Coronary artery (tissue), 2 donors: ENCODE measurements around the gene PARP12.

ENCODE experiments used
- DNase-seq: peaks from one replicate; pipeline ENCODE4 v3.0.0-alpha.2; 2017; ENCODE audit warnings: low spot score
- H3K27ac ChIP-seq, 2 donors: fragments of 200-600 bp; sonication (generic); one replicate each; pipeline ENCODE4 v1.5.1; 2016 to 2019
- H3K4me3 ChIP-seq: fragments of 200-600 bp; sonication (generic); 2 replicates; pipeline ENCODE4 v1.5.1; 2016; ENCODE audit warnings: mild to moderate bottlenecking, moderate library complexity
- CTCF ChIP-seq: fragments of 200-600 bp; sonication (generic); IDR thresholded peaks from one replicate; pipeline ENCODE4 v1.5.1; 2019; ENCODE audit warnings: antibody characterized with exemption

PARP12 gene

GRCh38 chr7:140069298-140069949, 6.7 kb upstream of the PARP12 start:
- DNase-seq: no peak
- Histone ChIP-seq H3K27ac (no peak overlapping the region), H3K4me3 (no peak overlapping the region)

GRCh38 chr7:140068033-140068432, 5.3 kb upstream of the PARP12 start:
- DNase-seq: no peak
- TF ChIP-seq CTCF: no peak
- Histone ChIP-seq H3K27ac (no peak overlapping the region), H3K4me3 (no peak overlapping the region)

More at GRCh38 chr7:140069298-140069949, 6.7 kb upstream of the PARP12 start:
- no peak for TF ChIP-seq CTCF

GRCh38 chr7:140067052-140067451, 4.3 kb upstream of the PARP12 start:
- Histone ChIP-seq H3K4me3 (no peak overlapping the region), H3K27ac (no peak overlapping the region)
- DNase-seq: no peak
- no peak for TF ChIP-seq CTCF

- peak overlapping the region; percentile 82 for H3K4me3 ChIP-seq
- peak overlapping the region; percentile 84 to 86 for H3K27ac ChIP-seq
- TF ChIP-seq CTCF: no peak
- DNase-seq: no peak
Measured at GRCh38 chr7:140062118-140062527, 628 bp downstream of the PARP12 start.

- DNase-seq: no peak
- Histone ChIP-seq H3K27ac (peak overlapping the region; percentile 84 to 86), H3K4me3 (peak overlapping the region; percentile 82)
- TF ChIP-seq CTCF: no peak
Measured at GRCh38 chr7:140061607-140061930, 1.2 kb downstream of the PARP12 start.

GRCh38 chr7:140060788-140061606, 1.8 kb downstream of the PARP12 start:
- H3K4me3 ChIP-seq: peak overlapping the region; percentile 82
- TF ChIP-seq CTCF: no peak
- H3K27ac ChIP-seq: peak overlapping the region; percentile 84 to 86
- no peak for DNase-seq

GRCh38 chr7:140060243-140060630, 2.5 kb downstream of the PARP12 start:
- no peak for DNase-seq
- TF ChIP-seq CTCF: no peak
- H3K27ac ChIP-seq: peak overlapping the region; percentile 43 to 86
- H3K4me3 ChIP-seq: peak overlapping the region; percentile 82
